Measurements from ENCODE around the gene PIN1.
"Not testable (repeated sequence)": the region's sequence is repeated elsewhere in the genome, so short reads cannot be mapped to it uniquely, and the experiment has no call there.

The PIN1 gene

DNA sequence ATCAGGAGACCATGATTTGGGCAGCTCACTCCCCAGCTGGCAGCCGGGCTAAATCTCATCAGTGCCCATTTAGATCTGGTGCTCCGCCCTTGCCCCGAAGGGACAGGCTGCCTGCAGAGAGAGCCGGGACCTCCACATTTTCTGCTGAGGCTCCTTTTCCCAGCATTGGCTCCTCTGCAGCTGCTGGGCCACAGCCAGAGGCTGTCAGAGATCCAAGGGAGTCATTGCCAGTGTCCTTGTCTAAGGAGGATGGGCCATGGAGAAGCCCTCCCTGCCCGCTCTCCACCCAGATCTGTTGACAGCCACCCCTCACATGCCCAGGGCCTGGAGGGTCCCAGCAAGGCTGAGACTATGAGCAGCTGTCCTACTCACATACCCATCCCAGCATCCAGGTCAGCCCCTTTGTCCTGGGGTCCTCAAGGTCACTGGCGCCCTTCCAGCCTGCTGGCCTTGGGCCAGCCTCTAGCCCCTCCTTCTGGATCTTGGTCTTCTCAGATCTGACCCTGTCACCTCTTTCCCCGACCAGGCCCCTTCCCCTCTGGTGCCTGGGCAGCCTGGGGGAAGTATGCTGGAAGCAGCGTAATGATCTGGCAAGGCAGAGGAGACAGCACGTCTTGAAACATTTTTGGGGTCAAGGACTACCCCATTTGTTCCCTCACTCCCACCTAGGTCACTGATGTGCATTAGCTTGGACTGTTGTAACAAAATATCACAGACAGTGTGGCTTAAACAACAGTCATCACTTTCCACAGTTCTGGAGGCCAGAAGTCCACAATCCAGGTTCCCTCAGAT lies 7.9 kb downstream of the PIN1 start:
- DNase-seq (ENCODE audit: low read depth, low spot score), result no peak
- Histone ChIP-seq H3K4me3 (no peak overlapping the region), H3K9ac (ENCODE audit: insufficient read length) (no peak overlapping the region), H3K27ac (no peak overlapping the region), H3K36me3 (ENCODE audit: insufficient read depth, low read length) (peaks cover 55% of the 10 kb centered on the region; the same call in 1 of the 2 replicates), H3K9me3 (ENCODE audit: low read depth, low read length) (no peaks in the 10 kb centered on the region)
- TF ChIP-seq EZH2 (IDR thresholded peaks at IDR 0.05) (no peak), POLR2AphosphoS5 (IDR thresholded peaks at IDR 0.05; ENCODE audit: borderline replicate concordance, low read depth, low read length) (no peak), FOXP2 (optimal IDR thresholded peaks at IDR 0.05; ENCODE audit: control extremely low read depth, extremely low read length, insufficient read depth) (no peak)

- H3K9me3 ChIP-seq (ENCODE audit: low read depth, low read length); H3K9ac ChIP-seq (ENCODE audit: insufficient read length); H3K27ac ChIP-seq; H3K4me3 ChIP-seq; DNase-seq (ENCODE audit: low read depth, low spot score): not testable (repeated sequence)
- peaks cover 48% of the 10 kb centered on the region; the same call in 1 of the 2 replicates for H3K36me3 ChIP-seq (ENCODE audit: insufficient read depth, low read length)
These were observed 8.6 kb downstream of the PIN1 start for GRCh38 chr19:9843626-9844273.

GRCh38 chr19:9847087-9847671 lies 12.1 kb downstream of the PIN1 start:
- no peak for DNase-seq (ENCODE audit: low read depth, low spot score)
- TF ChIP-seq POLR2AphosphoS5 (IDR thresholded peaks at IDR 0.05; ENCODE audit: borderline replicate concordance, low read depth, low read length) (peak; percentile 22; the same call in 1 of the 2 replicates), FOXP2 (optimal IDR thresholded peaks at IDR 0.05; ENCODE audit: control extremely low read depth, extremely low read length, insufficient read depth) (no peak), EZH2 (IDR thresholded peaks at IDR 0.05) (no peak)
- Histone ChIP-seq H3K4me3 (no peak overlapping the region), H3K9me3 (ENCODE audit: low read depth, low read length) (no peaks in the 10 kb centered on the region), H3K36me3 (ENCODE audit: insufficient read depth, low read length) (peaks cover 27% of the 10 kb centered on the region; the same call in 1 of the 2 replicates), H3K9ac (ENCODE audit: insufficient read length) (no peak overlapping the region), H3K27ac (0 out of 2 replicates have a peak overlapping the region, but pooled peaks have one; percentile 25)

GRCh38 chr19:9848060-9848459 lies 12.9 kb downstream of the PIN1 start:
- TF ChIP-seq EZH2 (IDR thresholded peaks at IDR 0.05) (no peak), FOXP2 (optimal IDR thresholded peaks at IDR 0.05; ENCODE audit: control extremely low read depth, extremely low read length, insufficient read depth) (no peak), POLR2AphosphoS5 (IDR thresholded peaks at IDR 0.05; ENCODE audit: borderline replicate concordance, low read depth, low read length) (no peak)
- H3K27ac ChIP-seq, result no peak overlapping the region
- no peak for DNase-seq (ENCODE audit: low read depth, low spot score)
- H3K9ac ChIP-seq (ENCODE audit: insufficient read length), result no peak overlapping the region
- no peaks in the 10 kb centered on the region for H3K9me3 ChIP-seq (ENCODE audit: low read depth, low read length)
- no peak overlapping the region for H3K4me3 ChIP-seq
- H3K36me3 ChIP-seq (ENCODE audit: insufficient read depth, low read length), result peaks cover 19% of the 10 kb centered on the region; the same call in 1 of the 2 replicates

DNA sequence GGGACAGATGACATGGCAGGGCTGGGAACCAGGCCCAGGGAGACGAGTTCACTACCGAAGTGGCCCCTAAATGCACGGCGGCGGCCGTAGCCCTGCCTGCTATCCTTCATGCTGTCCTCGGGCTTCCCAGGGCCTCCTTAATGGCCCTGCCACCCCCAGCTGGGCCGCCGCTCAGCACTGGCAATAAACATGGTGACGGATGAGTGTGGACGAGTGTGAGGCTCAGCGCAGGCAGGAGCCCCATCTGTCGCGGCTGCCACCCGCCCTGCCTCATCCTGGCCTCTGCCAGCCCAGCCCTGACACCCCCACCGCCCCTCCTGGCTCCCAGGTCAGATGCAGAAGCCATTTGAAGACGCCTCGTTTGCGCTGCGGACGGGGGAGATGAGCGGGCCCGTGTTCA lies 13.6 kb downstream of the PIN1 start:
- Histone ChIP-seq H3K4me3 (no peak overlapping the region), H3K36me3 (ENCODE audit: insufficient read depth, low read length) (peaks cover 15% of the 10 kb centered on the region; the same call in 1 of the 2 replicates), H3K27ac (no peak overlapping the region), H3K9ac (ENCODE audit: insufficient read length) (no peak overlapping the region), H3K9me3 (ENCODE audit: low read depth, low read length) (no peaks in the 10 kb centered on the region)
- TF ChIP-seq FOXP2 (optimal IDR thresholded peaks at IDR 0.05; ENCODE audit: control extremely low read depth, extremely low read length, insufficient read depth) (no peak), EZH2 (IDR thresholded peaks at IDR 0.05) (no peak), POLR2AphosphoS5 (IDR thresholded peaks at IDR 0.05; ENCODE audit: borderline replicate concordance, low read depth, low read length) (no peak)
- no peak for DNase-seq (ENCODE audit: low read depth, low spot score)

DNA sequence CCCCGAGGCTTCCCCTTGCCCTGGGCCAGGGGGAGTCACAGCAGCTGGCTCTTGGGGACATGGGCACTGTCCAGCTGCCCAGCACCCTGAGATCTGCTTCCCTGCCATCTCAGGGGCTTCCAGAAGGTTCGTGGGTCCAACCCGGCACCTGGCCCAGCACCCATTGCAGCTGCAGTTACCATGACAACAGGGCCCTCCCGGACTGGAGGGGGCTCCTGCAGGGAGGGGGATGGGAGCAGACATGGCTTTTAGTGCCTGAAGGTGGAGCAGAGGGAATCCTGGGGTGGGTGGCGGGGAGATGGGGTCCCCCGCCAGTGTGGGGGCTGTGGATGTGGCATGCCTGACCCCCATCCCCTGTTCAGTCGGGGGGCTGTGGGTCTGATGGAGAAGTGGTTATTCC lies 14.7 kb downstream of the PIN1 start:
- Histone ChIP-seq H3K27ac (no peak overlapping the region), H3K4me3 (no peak overlapping the region), H3K9me3 (ENCODE audit: low read depth, low read length) (no peaks in the 10 kb centered on the region), H3K36me3 (ENCODE audit: insufficient read depth, low read length) (peaks cover 18% of the 10 kb centered on the region; the same call in 1 of the 2 replicates), H3K9ac (ENCODE audit: insufficient read length) (no peak overlapping the region)
- TF ChIP-seq POLR2AphosphoS5 (IDR thresholded peaks at IDR 0.05; ENCODE audit: borderline replicate concordance, low read depth, low read length) (no peak; the same call in 1 of the 2 replicates), FOXP2 (optimal IDR thresholded peaks at IDR 0.05; ENCODE audit: control extremely low read depth, extremely low read length, insufficient read depth) (no peak), EZH2 (IDR thresholded peaks at IDR 0.05) (no peak)
- no peak for DNase-seq (ENCODE audit: low read depth, low spot score)

GRCh38 chr19:9850235-9850959 lies 15.3 kb downstream of the PIN1 start:
- no peaks in the 10 kb centered on the region for H3K9me3 ChIP-seq (ENCODE audit: low read depth, low read length)
- no peak overlapping the region for H3K9ac ChIP-seq (ENCODE audit: insufficient read length)
- no peak overlapping the region for H3K4me3 ChIP-seq
- peaks cover 19% of the 10 kb centered on the region; the same call in 1 of the 2 replicates for H3K36me3 ChIP-seq (ENCODE audit: insufficient read depth, low read length)
- peak; percentile 32 for TF ChIP-seq POLR2AphosphoS5 (IDR thresholded peaks at IDR 0.05; ENCODE audit: borderline replicate concordance, low read depth, low read length)
- no peak for TF ChIP-seq EZH2 (IDR thresholded peaks at IDR 0.05)
- no peak for TF ChIP-seq FOXP2 (optimal IDR thresholded peaks at IDR 0.05; ENCODE audit: control extremely low read depth, extremely low read length, insufficient read depth)
- H3K27ac ChIP-seq, result 0 out of 2 replicates have a peak overlapping the region, but pooled peaks have one; percentile 2
- no peak for DNase-seq (ENCODE audit: low read depth, low spot score)

Measured in SK-N-MC (cell line).